ENCODE results near the gene RAPH1.

RAPH1 gene

GRCh38 chr2:203427061-203427460 is 108.0 kb downstream of the RAPH1 start:
- H3K9ac ChIP-seq (ENCODE audit: low read length): no peak overlapping the region
- no peak overlapping the region for H3K27ac ChIP-seq (ENCODE audit: low read depth, low read length)
- H3K23ac ChIP-seq (ENCODE audit: low read length): no peak overlapping the region
- H2BK120ac ChIP-seq (ENCODE audit: low read depth, low read length): no peak overlapping the region
- no peak for DNase-seq
- H3K18ac ChIP-seq (ENCODE audit: low read length): no peak overlapping the region
- H4K8ac ChIP-seq (ENCODE audit: low read depth, low read length): no peak overlapping the region
- H3K79me2 ChIP-seq (ENCODE audit: control insufficient read depth, insufficient read depth, low read length): no peaks in the 10 kb centered on the region
- H3K4me2 ChIP-seq (ENCODE audit: low read length): no peak overlapping the region
- H3K4me1 ChIP-seq (ENCODE audit: control insufficient read depth, low read depth, low read length): no peaks in the 10 kb centered on the region
- no peaks in the 10 kb centered on the region for H3K79me1 ChIP-seq (ENCODE audit: low read length)
- no peak overlapping the region for H2BK5ac ChIP-seq (ENCODE audit: low read length)
- H3K36me3 ChIP-seq (ENCODE audit: control insufficient read depth, insufficient read depth, low read length): no peaks in the 10 kb centered on the region
- no peaks in the 10 kb centered on the region for H3K27me3 ChIP-seq (ENCODE audit: insufficient read depth, low read length, poor library complexity)
- H2BK15ac ChIP-seq (replicated peaks; ENCODE audit: low read depth): no peak overlapping the region
- no peak overlapping the region for H3K56ac ChIP-seq (ENCODE audit: low read length)
- WGBS (ENCODE audit: extremely low coverage, insufficient coverage, low lambda C conversion rate): no CpG with 5 or more reads among the region's 2 CpGs
- no peak overlapping the region for H3K4ac ChIP-seq (ENCODE audit: low read depth, low read length)
- no peak overlapping the region for H3K4me3 ChIP-seq (ENCODE audit: low read length)
- no peak overlapping the region for H4K5ac ChIP-seq (ENCODE audit: low read length)
- no peak overlapping the region for H2AK5ac ChIP-seq (ENCODE audit: low read length)

GRCh38 chr2:203418271-203418670 is 116.8 kb downstream of the RAPH1 start:
- H3K27ac ChIP-seq (ENCODE audit: low read depth, low read length): no peak overlapping the region
- no peak overlapping the region for H3K56ac ChIP-seq (ENCODE audit: low read length)
- H3K9ac ChIP-seq (ENCODE audit: low read length): no peak overlapping the region
- H3K18ac ChIP-seq (ENCODE audit: low read length): no peak overlapping the region
- no peak overlapping the region for H4K8ac ChIP-seq (ENCODE audit: low read depth, low read length)
- no peaks in the 10 kb centered on the region for H3K79me1 ChIP-seq (ENCODE audit: low read length)
- no peak overlapping the region for H3K23ac ChIP-seq (ENCODE audit: low read length)
- H2BK5ac ChIP-seq (ENCODE audit: low read length): no peak overlapping the region
- H3K4me1 ChIP-seq (ENCODE audit: control insufficient read depth, low read depth, low read length): no peaks in the 10 kb centered on the region
- no peak overlapping the region for H3K4me3 ChIP-seq (ENCODE audit: low read length)
- no peaks in the 10 kb centered on the region for H3K27me3 ChIP-seq (ENCODE audit: insufficient read depth, low read length, poor library complexity)
- H3K36me3 ChIP-seq (ENCODE audit: control insufficient read depth, insufficient read depth, low read length): peaks cover 1% of the 10 kb centered on the region
- H3K4ac ChIP-seq (ENCODE audit: low read depth, low read length): no peak overlapping the region
- H2BK15ac ChIP-seq (replicated peaks; ENCODE audit: low read depth): no peak overlapping the region
- no CpG with 5 or more reads among the region's 8 CpGs for WGBS (ENCODE audit: extremely low coverage, insufficient coverage, low lambda C conversion rate)
- H3K79me2 ChIP-seq (ENCODE audit: control insufficient read depth, insufficient read depth, low read length): no peaks in the 10 kb centered on the region
- H4K5ac ChIP-seq (ENCODE audit: low read length): no peak overlapping the region
- no peak overlapping the region for H2AK5ac ChIP-seq (ENCODE audit: low read length)
- no peak overlapping the region for H3K4me2 ChIP-seq (ENCODE audit: low read length)
- DNase-seq: no peak
- H2BK120ac ChIP-seq (ENCODE audit: low read depth, low read length): no peak overlapping the region

- DNase-seq: no peak
- Histone ChIP-seq H3K4me2 (ENCODE audit: low read length) (no peak overlapping the region), H3K56ac (ENCODE audit: low read length) (no peak overlapping the region), H2AK5ac (ENCODE audit: low read length) (no peak overlapping the region), H4K5ac (ENCODE audit: low read length) (no peak overlapping the region), H3K4me1 (ENCODE audit: control insufficient read depth, low read depth, low read length) (no peaks in the 10 kb centered on the region), H2BK120ac (ENCODE audit: low read depth, low read length) (no peak overlapping the region), H3K27me3 (ENCODE audit: insufficient read depth, low read length, poor library complexity) (no peaks in the 10 kb centered on the region), H3K4ac (ENCODE audit: low read depth, low read length) (no peak overlapping the region), H3K79me2 (ENCODE audit: control insufficient read depth, insufficient read depth, low read length) (no peaks in the 10 kb centered on the region), H3K79me1 (ENCODE audit: low read length) (no peaks in the 10 kb centered on the region), H3K27ac (ENCODE audit: low read depth, low read length) (no peak overlapping the region), H2BK5ac (ENCODE audit: low read length) (no peak overlapping the region), H3K4me3 (ENCODE audit: low read length) (no peak overlapping the region), H3K9ac (ENCODE audit: low read length) (no peak overlapping the region), H2BK15ac (replicated peaks; ENCODE audit: low read depth) (no peak overlapping the region), H3K18ac (ENCODE audit: low read length) (no peak overlapping the region), H3K23ac (ENCODE audit: low read length) (no peak overlapping the region), H4K8ac (ENCODE audit: low read depth, low read length) (no peak overlapping the region), H3K36me3 (ENCODE audit: control insufficient read depth, insufficient read depth, low read length) (peaks cover 1% of the 10 kb centered on the region)
Observed at GRCh38 chr2:203413796-203414195, 121.3 kb downstream of the RAPH1 start.

GRCh38 chr2:203412546-203413331 is 122.4 kb downstream of the RAPH1 start:
- H3K9ac ChIP-seq (ENCODE audit: low read length): no peak overlapping the region
- H3K56ac ChIP-seq (ENCODE audit: low read length): no peak overlapping the region
- no peak overlapping the region for H3K18ac ChIP-seq (ENCODE audit: low read length)
- H3K36me3 ChIP-seq (ENCODE audit: control insufficient read depth, insufficient read depth, low read length): no peaks in the 10 kb centered on the region
- no peak overlapping the region for H3K4me2 ChIP-seq (ENCODE audit: low read length)
- H2BK120ac ChIP-seq (ENCODE audit: low read depth, low read length): no peak overlapping the region
- H4K8ac ChIP-seq (ENCODE audit: low read depth, low read length): no peak overlapping the region
- no peaks in the 10 kb centered on the region for H3K79me2 ChIP-seq (ENCODE audit: control insufficient read depth, insufficient read depth, low read length)
- no CpG with 5 or more reads among the region's 7 CpGs for WGBS (ENCODE audit: extremely low coverage, insufficient coverage, low lambda C conversion rate)
- H2BK15ac ChIP-seq (replicated peaks; ENCODE audit: low read depth): no peak overlapping the region
- H3K4me3 ChIP-seq (ENCODE audit: low read length): no peak overlapping the region
- no peaks in the 10 kb centered on the region for H3K27me3 ChIP-seq (ENCODE audit: insufficient read depth, low read length, poor library complexity)
- DNase-seq: no peak
- H2AK5ac ChIP-seq (ENCODE audit: low read length): no peak overlapping the region
- no peak overlapping the region for H3K27ac ChIP-seq (ENCODE audit: low read depth, low read length)
- H4K5ac ChIP-seq (ENCODE audit: low read length): no peak overlapping the region
- no peaks in the 10 kb centered on the region for H3K4me1 ChIP-seq (ENCODE audit: control insufficient read depth, low read depth, low read length)
- H3K79me1 ChIP-seq (ENCODE audit: low read length): no peaks in the 10 kb centered on the region
- H2BK5ac ChIP-seq (ENCODE audit: low read length): no peak overlapping the region
- H3K23ac ChIP-seq (ENCODE audit: low read length): no peak overlapping the region
- H3K4ac ChIP-seq (ENCODE audit: low read depth, low read length): no peak overlapping the region

GRCh38 chr2:203407496-203407895 is 127.6 kb downstream of the RAPH1 start:
- no peaks in the 10 kb centered on the region for H3K79me1 ChIP-seq (ENCODE audit: low read length)
- H3K4me1 ChIP-seq (ENCODE audit: control insufficient read depth, low read depth, low read length): no peaks in the 10 kb centered on the region
- no peak overlapping the region for H4K5ac ChIP-seq (ENCODE audit: low read length)
- H2BK120ac ChIP-seq (ENCODE audit: low read depth, low read length): no peak overlapping the region
- H4K8ac ChIP-seq (ENCODE audit: low read depth, low read length): no peak overlapping the region
- H2AK5ac ChIP-seq (ENCODE audit: low read length): no peak overlapping the region
- H3K4me2 ChIP-seq (ENCODE audit: low read length): no peak overlapping the region
- H3K9ac ChIP-seq (ENCODE audit: low read length): no peak overlapping the region
- H2BK15ac ChIP-seq (replicated peaks; ENCODE audit: low read depth): no peak overlapping the region
- peaks cover 2% of the 10 kb centered on the region for H3K36me3 ChIP-seq (ENCODE audit: control insufficient read depth, insufficient read depth, low read length)
- DNase-seq: no peak
- no peak overlapping the region for H3K23ac ChIP-seq (ENCODE audit: low read length)
- no peak overlapping the region for H3K4me3 ChIP-seq (ENCODE audit: low read length)
- no peak overlapping the region for H3K18ac ChIP-seq (ENCODE audit: low read length)
- no peaks in the 10 kb centered on the region for H3K27me3 ChIP-seq (ENCODE audit: insufficient read depth, low read length, poor library complexity)
- H3K27ac ChIP-seq (ENCODE audit: low read depth, low read length): no peak overlapping the region
- H3K56ac ChIP-seq (ENCODE audit: low read length): no peak overlapping the region
- no peaks in the 10 kb centered on the region for H3K79me2 ChIP-seq (ENCODE audit: control insufficient read depth, insufficient read depth, low read length)
- no peak overlapping the region for H2BK5ac ChIP-seq (ENCODE audit: low read length)
- H3K4ac ChIP-seq (ENCODE audit: low read depth, low read length): no peak overlapping the region

- Histone ChIP-seq H3K36me3 (ENCODE audit: control insufficient read depth, insufficient read depth, low read length) (peaks cover 2% of the 10 kb centered on the region), H3K27me3 (ENCODE audit: insufficient read depth, low read length, poor library complexity) (no peaks in the 10 kb centered on the region)
Observed at GRCh38 chr2:203404996-203405395, 130.1 kb downstream of the RAPH1 start.

More at GRCh38 chr2:203404996-203405395, 130.1 kb downstream of the RAPH1 start:
- Histone ChIP-seq H3K9ac (ENCODE audit: low read length) (no peak overlapping the region), H2AK5ac (ENCODE audit: low read length) (no peak overlapping the region), H3K79me2 (ENCODE audit: control insufficient read depth, insufficient read depth, low read length) (no peaks in the 10 kb centered on the region), H2BK5ac (ENCODE audit: low read length) (no peak overlapping the region), H4K5ac (ENCODE audit: low read length) (no peak overlapping the region), H3K79me1 (ENCODE audit: low read length) (no peaks in the 10 kb centered on the region), H3K4me2 (ENCODE audit: low read length) (no peak overlapping the region), H3K27ac (ENCODE audit: low read depth, low read length) (no peak overlapping the region), H3K23ac (ENCODE audit: low read length) (no peak overlapping the region), H3K4me3 (ENCODE audit: low read length) (no peak overlapping the region), H2BK15ac (replicated peaks; ENCODE audit: low read depth) (no peak overlapping the region), H3K4me1 (ENCODE audit: control insufficient read depth, low read depth, low read length) (no peaks in the 10 kb centered on the region), H4K8ac (ENCODE audit: low read depth, low read length) (no peak overlapping the region), H3K18ac (ENCODE audit: low read length) (no peak overlapping the region), H2BK120ac (ENCODE audit: low read depth, low read length) (no peak overlapping the region), H3K56ac (ENCODE audit: low read length) (no peak overlapping the region), H3K4ac (ENCODE audit: low read depth, low read length) (no peak overlapping the region)
- no peak for DNase-seq

Data from mesendoderm (in vitro differentiated cells).